ENCODE measurements around the gene LCN2.

The LCN2 gene

GRCh38 chr9:128102861-128103588 lies 46.2 kb upstream of the LCN2 start:
- TF ChIP-seq CTCF (IDR thresholded peaks at IDR 0.05; ENCODE audit: insufficient read depth, missing control alignments) = no peak
- DNase-seq (ENCODE audit: insufficient read length, low spot score) = no peak
- FAIRE-seq = no peak

- FAIRE-seq (no peak), DNase-seq (ENCODE audit: insufficient read length, low spot score) (no peak)
- TF ChIP-seq CTCF (IDR thresholded peaks at IDR 0.05; ENCODE audit: insufficient read depth, missing control alignments) = no peak
Observed at GRCh38 chr9:128103589-128103962, 45.7 kb upstream of the LCN2 start.

- no peak for FAIRE-seq
Observed at GRCh38 chr9:128104171-128104618, 45.1 kb upstream of the LCN2 start.

GRCh38 chr9:128105538-128106175 lies 43.6 kb upstream of the LCN2 start:
- FAIRE-seq = no peak

More at GRCh38 chr9:128104171-128104618, 45.1 kb upstream of the LCN2 start:
- DNase-seq (ENCODE audit: insufficient read length, low spot score) = no peak
- TF ChIP-seq CTCF (IDR thresholded peaks at IDR 0.05; ENCODE audit: insufficient read depth, missing control alignments) = no peak

GRCh38 chr9:128106181-128106939 lies 42.9 kb upstream of the LCN2 start:
- no peak for DNase-seq (ENCODE audit: insufficient read length, low spot score)
- FAIRE-seq = no peak
- no peak for TF ChIP-seq CTCF (IDR thresholded peaks at IDR 0.05; ENCODE audit: insufficient read depth, missing control alignments)

More at GRCh38 chr9:128105538-128106175, 43.6 kb upstream of the LCN2 start:
- no peak for DNase-seq (ENCODE audit: insufficient read length, low spot score)
- TF ChIP-seq CTCF (IDR thresholded peaks at IDR 0.05; ENCODE audit: insufficient read depth, missing control alignments) = no peak

GRCh38 chr9:128106940-128107467 lies 42.2 kb upstream of the LCN2 start:
- DNase-seq (ENCODE audit: insufficient read length, low spot score) (no peak), FAIRE-seq (no peak)
- no peak for TF ChIP-seq CTCF (IDR thresholded peaks at IDR 0.05; ENCODE audit: insufficient read depth, missing control alignments)

Data from D721Med (cell line).